ENCODE data around the gene TMSB4X.

The TMSB4X gene

DNA sequence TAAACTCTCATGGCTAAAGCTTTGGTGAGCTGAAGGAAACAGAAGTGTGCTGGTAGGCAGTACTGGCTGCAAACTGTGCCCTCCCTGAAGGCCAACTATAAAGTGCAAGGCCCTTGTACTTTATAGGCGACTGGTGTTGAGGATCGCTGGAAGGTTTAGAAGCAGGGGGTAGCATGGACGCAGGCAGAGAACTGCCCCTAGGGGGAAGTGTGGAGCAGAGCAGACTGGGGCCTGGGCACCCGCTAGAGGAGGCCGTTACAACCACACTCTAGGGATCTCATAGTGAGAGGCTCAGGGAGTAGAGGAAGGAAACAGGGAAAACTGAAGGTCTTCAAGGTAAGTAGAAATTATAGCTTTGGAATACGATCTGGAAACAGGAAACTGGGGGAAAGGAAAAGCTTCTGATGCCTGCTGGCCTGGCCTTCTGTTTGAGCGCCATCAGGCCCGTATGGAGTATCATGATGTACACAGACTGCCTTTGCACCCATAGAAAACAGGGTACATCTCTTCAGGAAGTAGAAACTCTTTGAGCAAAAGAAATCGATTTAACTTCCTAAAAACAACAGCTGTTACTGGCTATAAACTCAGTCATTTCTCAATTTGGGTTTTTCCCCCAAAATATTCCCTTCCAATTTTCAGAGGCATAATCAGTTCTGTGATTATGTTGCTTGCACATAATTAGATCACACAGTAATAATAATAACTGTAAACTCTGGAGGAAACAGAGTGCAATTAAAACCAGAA lies 23.9 kb upstream of the TMSB4X start:
- TF ChIP-seq, protein P1, sequence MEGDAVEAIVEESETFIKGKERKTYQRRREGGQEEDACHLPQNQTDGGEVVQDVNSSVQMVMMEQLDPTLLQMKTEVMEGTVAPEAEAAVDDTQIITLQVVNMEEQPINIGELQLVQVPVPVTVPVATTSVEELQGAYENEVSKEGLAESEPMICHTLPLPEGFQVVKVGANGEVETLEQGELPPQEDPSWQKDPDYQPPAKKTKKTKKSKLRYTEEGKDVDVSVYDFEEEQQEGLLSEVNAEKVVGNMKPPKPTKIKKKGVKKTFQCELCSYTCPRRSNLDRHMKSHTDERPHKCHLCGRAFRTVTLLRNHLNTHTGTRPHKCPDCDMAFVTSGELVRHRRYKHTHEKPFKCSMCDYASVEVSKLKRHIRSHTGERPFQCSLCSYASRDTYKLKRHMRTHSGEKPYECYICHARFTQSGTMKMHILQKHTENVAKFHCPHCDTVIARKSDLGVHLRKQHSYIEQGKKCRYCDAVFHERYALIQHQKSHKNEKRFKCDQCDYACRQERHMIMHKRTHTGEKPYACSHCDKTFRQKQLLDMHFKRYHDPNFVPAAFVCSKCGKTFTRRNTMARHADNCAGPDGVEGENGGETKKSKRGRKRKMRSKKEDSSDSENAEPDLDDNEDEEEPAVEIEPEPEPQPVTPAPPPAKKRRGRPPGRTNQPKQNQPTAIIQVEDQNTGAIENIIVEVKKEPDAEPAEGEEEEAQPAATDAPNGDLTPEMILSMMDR (conservative IDR thresholded peaks at IDR 0.05), result no peak
- H3K27ac ChIP-seq, result no peak overlapping the region

DNA sequence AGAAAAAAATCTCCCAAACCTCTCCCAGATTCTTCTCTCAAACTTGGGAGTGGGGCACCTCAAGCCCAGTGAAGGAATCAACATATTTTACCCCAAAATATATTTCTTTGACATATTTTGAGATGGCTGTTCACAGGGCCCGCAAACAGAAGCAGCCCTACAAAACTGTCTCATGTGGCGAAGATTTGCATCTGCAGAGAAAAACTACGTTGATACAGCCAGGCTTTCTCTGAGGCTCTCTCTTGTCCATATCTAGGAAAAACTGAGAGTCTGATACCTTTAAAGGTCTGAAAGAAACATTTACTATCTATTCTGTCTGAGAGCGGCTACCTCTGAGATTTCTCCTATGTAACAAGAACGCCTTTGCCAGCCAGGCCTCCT lies 23.3 kb upstream of the TMSB4X start:
- no peak overlapping the region for H3K27ac ChIP-seq
- TF ChIP-seq, protein P1 (conservative IDR thresholded peaks at IDR 0.05), result no peak

DNA sequence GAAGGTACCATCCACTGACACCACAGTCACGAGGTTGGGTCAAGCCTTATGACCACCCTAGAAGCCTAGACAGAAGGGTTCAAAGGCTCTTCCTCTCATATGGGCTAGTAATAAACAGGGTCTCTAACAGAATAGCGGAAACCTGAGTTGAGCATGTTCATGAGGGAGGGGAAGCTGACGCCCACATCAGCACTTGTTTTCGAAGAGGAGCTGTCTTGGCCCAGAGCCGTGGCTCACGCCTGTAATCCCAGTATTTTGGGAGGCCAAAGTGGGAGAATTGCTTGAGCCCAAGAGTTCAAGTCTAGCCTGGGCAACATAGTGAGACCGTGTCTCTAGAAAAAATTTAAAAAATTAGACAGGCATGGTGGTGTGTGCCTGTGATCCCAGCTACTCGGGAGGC lies 21.5 kb upstream of the TMSB4X start:
- TF ChIP-seq, protein P1 (conservative IDR thresholded peaks at IDR 0.05), result no peak
- H3K27ac ChIP-seq, result no peak overlapping the region

DNA sequence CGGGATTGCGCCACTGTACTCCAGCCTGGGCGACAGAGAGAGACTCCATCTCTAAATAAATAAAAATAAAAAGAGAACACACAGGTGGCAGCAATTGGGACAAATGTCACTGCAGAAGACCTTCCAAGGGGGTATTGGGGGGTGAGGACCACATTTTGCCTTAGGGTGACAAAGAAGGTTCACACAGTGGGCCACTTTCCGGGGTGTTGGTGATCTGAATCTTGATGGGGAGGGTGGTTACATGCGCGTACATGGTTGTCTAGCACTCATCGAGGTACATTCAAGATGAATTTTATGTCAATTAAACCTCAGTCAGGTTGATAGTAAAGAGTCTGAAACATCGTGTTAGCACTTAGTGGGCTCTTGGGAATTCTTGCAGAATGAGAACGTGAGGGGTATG lies 20.5 kb upstream of the TMSB4X start:
- TF ChIP-seq, protein P1 (conservative IDR thresholded peaks at IDR 0.05), result no peak
- H3K27ac ChIP-seq, result no peak overlapping the region

DNA sequence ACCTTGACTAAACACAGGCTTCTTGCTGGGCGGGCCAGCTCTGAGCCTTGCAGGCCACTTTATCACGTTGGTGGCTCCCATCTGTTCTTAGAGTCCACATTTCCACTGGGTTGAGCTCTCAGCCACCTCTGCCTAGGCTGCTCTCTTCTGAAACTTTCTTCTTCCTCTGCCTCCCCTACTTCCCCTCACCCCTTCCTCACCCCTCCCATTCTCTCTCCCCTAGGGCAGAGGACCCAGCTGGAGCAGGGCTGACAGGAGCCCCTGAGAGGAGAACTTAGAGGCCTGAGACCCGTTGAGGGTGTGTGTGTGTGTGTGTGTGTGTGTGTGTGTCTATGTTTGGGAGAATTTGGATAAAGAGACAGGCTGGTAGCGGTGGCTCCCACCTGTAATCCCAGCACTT lies 19.9 kb upstream of the TMSB4X start:
- TF ChIP-seq, protein P1 (conservative IDR thresholded peaks at IDR 0.05), result no peak
- no peak overlapping the region for H3K27ac ChIP-seq

DNA sequence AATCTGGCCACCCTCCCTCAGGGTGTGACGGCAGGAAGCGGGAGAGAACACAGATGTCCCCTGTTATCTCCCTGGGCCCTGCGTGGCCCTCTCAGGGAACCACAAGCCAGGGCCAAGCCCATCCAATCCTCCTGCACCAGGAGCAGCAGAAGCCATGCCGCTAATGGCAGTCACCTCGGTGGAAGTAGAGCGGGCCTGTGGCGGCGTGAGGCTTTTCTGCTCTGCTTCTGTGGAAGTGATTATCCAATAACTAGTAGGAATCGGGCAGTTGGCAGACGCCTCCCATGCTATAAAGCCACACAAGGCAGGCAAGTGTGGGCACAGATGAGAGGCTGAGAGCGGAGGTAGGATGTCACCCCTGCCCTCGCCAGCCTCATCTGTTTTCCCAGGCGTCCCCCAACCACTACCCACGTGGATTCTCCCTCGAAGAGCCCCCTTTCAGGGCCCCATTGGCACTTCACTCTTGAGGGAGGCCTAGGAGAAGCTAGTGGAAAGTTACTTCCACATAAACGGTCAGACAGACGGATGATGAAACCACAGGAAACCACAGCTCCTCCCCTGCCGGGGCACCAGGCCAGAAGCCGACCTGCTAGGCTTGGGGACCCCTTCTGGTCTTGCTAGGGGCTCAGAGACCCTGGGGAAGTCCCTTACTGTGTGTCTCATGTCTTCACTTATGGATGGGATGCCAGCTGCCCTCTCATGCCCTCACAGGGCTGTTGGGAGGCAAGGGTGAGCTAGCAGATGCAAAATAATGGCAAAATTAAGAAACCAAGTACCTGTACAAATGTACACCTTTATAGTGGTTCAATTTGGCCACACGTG lies 18.8 kb upstream of the TMSB4X start:
- H3K27ac ChIP-seq, result no peak overlapping the region
- TF ChIP-seq, protein P1 (conservative IDR thresholded peaks at IDR 0.05), result no peak

DNA sequence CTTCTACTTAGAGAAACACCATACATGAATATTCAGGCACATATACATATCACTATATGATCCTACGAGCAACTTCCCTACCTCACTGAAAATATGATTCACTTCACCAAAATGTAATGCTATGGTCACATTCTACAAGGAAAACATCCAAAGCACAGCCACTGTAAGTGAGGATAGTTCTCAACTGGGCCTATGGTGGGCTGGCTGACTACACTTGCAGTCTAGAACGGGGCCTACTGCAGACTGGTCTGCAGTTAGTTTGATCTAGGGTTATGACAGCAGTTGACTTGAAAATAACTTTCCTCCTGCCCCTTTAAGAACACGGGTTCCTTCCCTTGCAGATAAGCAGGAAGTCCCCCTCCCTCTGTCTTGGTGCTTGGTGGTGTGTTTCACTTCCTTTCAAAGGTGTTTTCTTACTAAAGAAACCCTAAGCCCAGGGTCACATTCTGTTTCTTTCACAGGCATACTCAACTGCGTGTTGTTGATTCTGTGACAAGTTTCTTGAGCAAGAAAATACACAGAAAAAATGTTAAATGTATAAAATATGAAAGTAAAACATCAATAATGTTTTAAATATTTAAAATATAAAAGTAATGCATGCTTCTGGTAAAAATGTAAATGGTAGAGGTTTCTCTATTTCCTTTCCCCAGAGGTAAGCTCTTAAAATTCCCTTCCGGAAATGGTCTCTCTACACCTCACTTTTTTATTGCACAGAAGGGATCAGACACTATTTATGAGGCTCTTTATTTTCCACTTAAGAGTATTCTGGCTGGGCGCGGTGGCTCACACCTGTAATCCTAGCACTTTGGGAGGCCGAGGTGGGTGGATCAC lies 18.0 kb upstream of the TMSB4X start:
- H3K27ac ChIP-seq, result no peak overlapping the region
- TF ChIP-seq, protein P1 (conservative IDR thresholded peaks at IDR 0.05), result no peak
